Endothelial cell (in vitro differentiated cells): ENCODE measurements around the gene S100A6. TPM values are rescaled to one million over a fixed set of nuclear protein-coding genes. Genes with fewer than 3 reads are reported as not detected.

Experiments
- DNase-seq: peaks from one replicate; pipeline ENCODE4 v3.0.0; 2021; ENCODE audit warnings: low spot score
- H3K27ac Mint-ChIP-seq: one replicate; pipeline ENCODE4 v1.8.0; 2021; ENCODE audit warnings: mixed read lengths, inconsistent platforms; ENCODE audit not compliant: unreplicated experiment
- H3K27me3 Mint-ChIP-seq: one replicate; pipeline ENCODE4 v1.8.0; 2021; ENCODE audit warnings: mild to moderate bottlenecking, moderate library complexity, mixed read lengths, inconsistent platforms; ENCODE audit not compliant: unreplicated experiment
- H3K36me3 Mint-ChIP-seq: one replicate; pipeline ENCODE4 v1.8.0; 2021; ENCODE audit warnings: mild to moderate bottlenecking, low read depth, mixed read lengths, inconsistent platforms; ENCODE audit not compliant: unreplicated experiment
- H3K4me1 Mint-ChIP-seq: one replicate; pipeline ENCODE4 v1.8.0; 2021; ENCODE audit warnings: mild to moderate bottlenecking, mixed read lengths, inconsistent platforms; ENCODE audit not compliant: unreplicated experiment
- H3K4me3 Mint-ChIP-seq: one replicate; pipeline ENCODE4 v1.8.0; 2021; ENCODE audit warnings: mild to moderate bottlenecking, mixed read lengths, inconsistent platforms; ENCODE audit not compliant: unreplicated experiment
- H3K9me3 Mint-ChIP-seq: one replicate; pipeline ENCODE4 v1.8.0; 2021; ENCODE audit warnings: mixed read lengths, inconsistent platforms; ENCODE audit not compliant: unreplicated experiment
- CTCF ChIP-seq: fragments of 200-600 bp; sonication (generic); IDR thresholded peaks from one replicate; pipeline ENCODE4 v1.5.0; 2021; ENCODE audit warnings: antibody characterized with exemption; ENCODE audit not compliant: unreplicated experiment
- total RNA-seq: library from RNA; stranded (reverse); fragmentation: NEBNext Ultra II Directional; extraction: Animal tissue kit (Norgen Biotek cat#: 25700); gene quantifications from one replicate; pipeline ENCODE4 v1.2.1, GENCODE V29; 2021; ENCODE audit not compliant: unreplicated experiment

Gene S100A6
- total RNA-seq, 1 donor from 2014 or later: 11.9 TPM

DNA sequence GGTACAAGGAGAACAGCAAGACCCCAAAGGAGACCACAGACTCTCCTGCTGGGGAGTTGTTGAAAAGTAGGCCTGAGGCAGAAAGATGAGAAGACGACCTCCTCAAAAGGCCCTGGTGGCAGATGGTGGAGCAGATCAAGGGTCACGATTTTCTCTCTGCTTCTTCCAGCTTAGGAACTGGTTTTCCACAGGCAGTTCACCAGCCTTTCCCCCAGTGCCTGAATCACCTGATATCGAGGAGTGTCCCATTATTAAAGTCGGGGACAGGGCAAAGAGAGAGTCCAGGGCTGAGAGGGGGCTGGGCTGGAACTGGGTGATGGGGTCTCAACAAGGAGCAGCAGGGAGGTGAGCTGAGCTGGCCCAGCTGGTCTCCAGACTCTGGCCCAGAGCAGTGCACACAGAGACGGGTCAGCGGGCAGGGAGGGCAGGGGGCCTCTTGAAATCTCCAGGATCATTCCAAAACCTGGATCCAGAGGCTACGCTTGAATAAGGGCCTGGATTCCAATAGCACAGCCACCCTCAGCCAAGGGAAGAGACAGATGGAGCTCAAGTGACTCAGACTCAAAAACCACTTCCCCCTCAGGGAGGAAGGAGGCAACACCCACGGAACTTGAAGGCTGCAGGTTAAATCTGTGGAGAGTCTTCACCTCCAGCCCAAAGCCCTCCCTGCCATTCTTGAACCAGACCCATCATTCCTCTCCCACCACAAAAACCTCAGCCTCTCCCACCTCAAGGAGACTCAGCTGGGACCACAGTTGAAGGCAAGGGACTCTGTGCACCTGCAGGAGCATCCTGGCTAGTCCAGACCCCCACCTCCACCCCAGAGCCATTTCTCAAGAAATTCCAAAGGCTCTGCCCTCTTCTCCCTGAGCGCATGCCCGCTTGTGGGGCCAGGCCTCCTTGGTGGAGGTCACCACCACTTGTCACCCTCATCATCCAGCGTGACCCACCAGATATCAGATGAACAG lies 4.9 kb upstream of the S100A6 start, which contains the start of gene S100A5:
TSS of gene S100A5 (minus strand) at position 541 of the 968 bp plus-strand sequence. CDS start 743 bp downstream, outside the sequence.
- DNase-seq: no peak
- H3K9me3 Mint-ChIP-seq: no peaks in the 10 kb centered on the region
- H3K27me3 Mint-ChIP-seq: peaks cover 13% of the 10 kb centered on the region
- H3K36me3 Mint-ChIP-seq: no peaks in the 10 kb centered on the region
- H3K4me1 Mint-ChIP-seq: peaks cover 22% of the 10 kb centered on the region
- no peak within 1 kb of the TSS for H3K27ac Mint-ChIP-seq
- TF ChIP-seq CTCF: no peak
- H3K4me3 Mint-ChIP-seq: no peak within 1 kb of the TSS

- peaks cover 12% of the 10 kb centered on the region for H3K4me1 Mint-ChIP-seq
- DNase-seq: no peak
- no peak for TF ChIP-seq CTCF
- H3K27me3 Mint-ChIP-seq: peaks cover 11% of the 10 kb centered on the region
- H3K27ac Mint-ChIP-seq: no peak overlapping the region
- H3K36me3 Mint-ChIP-seq: no peaks in the 10 kb centered on the region
- no peak overlapping the region for H3K4me3 Mint-ChIP-seq
- no peaks in the 10 kb centered on the region for H3K9me3 Mint-ChIP-seq
These were observed 3.8 kb upstream of the S100A6 start for GRCh38 chr1:153539395-153540093.

DNA sequence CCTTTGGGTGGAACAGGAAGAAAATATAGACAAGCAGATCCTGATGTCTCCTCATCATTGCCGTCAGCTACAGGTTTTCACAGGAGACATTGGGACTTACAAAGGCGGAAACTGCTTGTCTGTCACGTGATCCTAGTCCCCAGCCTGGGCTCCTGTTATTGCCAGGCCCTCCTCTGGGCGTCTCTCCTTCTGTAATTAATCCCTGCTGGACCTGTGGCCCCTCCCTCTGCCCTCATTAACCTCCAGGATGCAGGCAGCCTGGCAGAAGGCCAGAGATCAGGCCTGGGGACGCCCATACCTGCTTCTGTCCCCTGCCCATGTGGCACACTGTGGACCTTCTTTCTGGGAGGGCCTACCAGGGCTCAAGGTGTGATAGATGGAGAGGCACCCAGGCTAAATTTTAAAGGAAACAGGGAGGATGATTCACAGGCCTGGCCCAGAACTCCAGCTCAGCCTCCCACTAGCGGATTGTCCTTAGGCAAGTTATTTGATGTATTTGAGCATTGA lies 2.6 kb upstream of the S100A6 start:
- Mint-ChIP-seq H3K27ac (no peak overlapping the region), H3K9me3 (no peaks in the 10 kb centered on the region), H3K27me3 (peaks cover 14% of the 10 kb centered on the region), H3K4me1 (peaks cover 15% of the 10 kb centered on the region), H3K4me3 (no peak overlapping the region), H3K36me3 (no peaks in the 10 kb centered on the region)
- TF ChIP-seq CTCF: no peak
- no peak for DNase-seq

GRCh38 chr1:153537376-153537730 lies 1.6 kb upstream of the S100A6 start:
- Mint-ChIP-seq H3K9me3 (no peaks in the 10 kb centered on the region), H3K27me3 (peaks cover 18% of the 10 kb centered on the region), H3K4me3 (no peak overlapping the region), H3K27ac (no peak overlapping the region), H3K36me3 (no peaks in the 10 kb centered on the region), H3K4me1 (peaks cover 23% of the 10 kb centered on the region)
- TF ChIP-seq CTCF: no peak
- no peak for DNase-seq
